ENCODE measurements around the gene FGF12. TPM values are rescaled to one million over a fixed set of nuclear protein-coding genes. Genes with fewer than 3 reads are reported as not detected.

Gene FGF12
- total RNA-seq, 4 donors from 2014 or later = 0.42 to 1.5 (median 0.62) TPM

GRCh38 chr3:192419312-192419711 is 308.0 kb downstream of the FGF12 start:
- DNase-seq (ENCODE audit: low spot score in 2 of 2) = no peak
- Histone ChIP-seq H3K27me3 (no peaks in the 10 kb centered on the region), H3K9me3 (no peaks in the 10 kb centered on the region), H3K27ac (no peak overlapping the region), H3K4me1 (no peaks in the 10 kb centered on the region), H3K4me3 (no peak overlapping the region), H3K36me3 (no peaks in the 10 kb centered on the region)
- no peak for TF ChIP-seq POLR2A (IDR thresholded peaks at IDR 0.05)
- TF ChIP-seq CTCF (IDR thresholded peaks at IDR 0.05) = no peak
- TF ChIP-seq EP300 (IDR thresholded peaks at IDR 0.05) = no peak
- 77 to 92% methylated on average over 1 of the region's 1 CpG for WGBS, 2 donors

- Histone ChIP-seq H3K9me3 (no peaks in the 10 kb centered on the region), H3K36me3 (no peaks in the 10 kb centered on the region), H3K4me3 (no peak overlapping the region), H3K27me3 (no peaks in the 10 kb centered on the region), H3K4me1 (no peaks in the 10 kb centered on the region), H3K27ac (no peak overlapping the region)
- TF ChIP-seq POLR2A (IDR thresholded peaks at IDR 0.05) (no peak), EP300 (IDR thresholded peaks at IDR 0.05) (no peak), CTCF (IDR thresholded peaks at IDR 0.05) (no peak)
- no peak for DNase-seq (ENCODE audit: low spot score in 2 of 2)
Observed at GRCh38 chr3:192417559-192418055, 309.7 kb downstream of the FGF12 start.

GRCh38 chr3:192417017-192417416 is 310.3 kb downstream of the FGF12 start:
- no peaks in the 10 kb centered on the region for H3K27me3 ChIP-seq
- no peak for TF ChIP-seq POLR2A (IDR thresholded peaks at IDR 0.05)
- TF ChIP-seq CTCF (IDR thresholded peaks at IDR 0.05) = no peak
- no peak for TF ChIP-seq EP300 (IDR thresholded peaks at IDR 0.05)
- WGBS, 2 donors = 56 to 61% methylated on average over 2 of the region's 2 CpGs
- H3K4me3 ChIP-seq = no peak overlapping the region
- no peaks in the 10 kb centered on the region for H3K9me3 ChIP-seq
- no peak for DNase-seq (ENCODE audit: low spot score in 2 of 2)
- no peaks in the 10 kb centered on the region for H3K36me3 ChIP-seq
- no peak overlapping the region for H3K27ac ChIP-seq
- no peaks in the 10 kb centered on the region for H3K4me1 ChIP-seq

- 82 to 83% methylated on average over 2 of the region's 2 CpGs for WGBS, 2 donors
- Histone ChIP-seq H3K4me1 (peaks cover 0 to 19% (median 0%) of the 10 kb centered on the region in 4 donors), H3K36me3 (no peaks in the 10 kb centered on the region), H3K9me3 (no peaks in the 10 kb centered on the region), H3K4me3 (no peak overlapping the region), H3K27ac (no peak overlapping the region), H3K27me3 (peaks cover 0 to 11% of the 10 kb centered on the region in 2 donors)
- DNase-seq (ENCODE audit: low spot score in 2 of 2) = no peak
- TF ChIP-seq CTCF (IDR thresholded peaks at IDR 0.05) = no peak
- TF ChIP-seq POLR2A (IDR thresholded peaks at IDR 0.05) = no peak
- no peak for TF ChIP-seq EP300 (IDR thresholded peaks at IDR 0.05)
Observed at GRCh38 chr3:192413461-192413860, 313.9 kb downstream of the FGF12 start.

- no peak overlapping the region for H3K27ac ChIP-seq
- 87% methylated on average over 5 of the region's 5 CpGs for WGBS, 2 donors
- TF ChIP-seq POLR2A (IDR thresholded peaks at IDR 0.05) = no peak
- TF ChIP-seq CTCF (IDR thresholded peaks at IDR 0.05) = no peak
- no peak for TF ChIP-seq EP300 (IDR thresholded peaks at IDR 0.05)
- peaks cover 0 to 16% of the 10 kb centered on the region in 2 donors for H3K27me3 ChIP-seq
- H3K9me3 ChIP-seq = no peaks in the 10 kb centered on the region
- peaks cover 0 to 27% (median 0%) of the 10 kb centered on the region in 4 donors for H3K4me1 ChIP-seq
- no peaks in the 10 kb centered on the region for H3K36me3 ChIP-seq
- H3K4me3 ChIP-seq = no peak overlapping the region
- no peak for DNase-seq (ENCODE audit: low spot score in 2 of 2)
Observed at GRCh38 chr3:192410684-192410960, 316.7 kb downstream of the FGF12 start.

Measured in tibial nerve (tissue), 4 donors.